ENCODE data around the gene GON4L.
A peak's percentile ranks its signal among the peaks of the same experiment; 100 is the strongest.
"Not testable (repeated sequence)": the region's sequence is repeated elsewhere in the genome, so short reads cannot be mapped to it uniquely, and the experiment has no call there.

GON4L gene

GRCh38 chr1:155877945-155878344 is 20.9 kb upstream of the GON4L start:
- no peak for DNase-seq (ENCODE audit: low spot score)

- no peak for DNase-seq (ENCODE audit: low spot score)
Observed at GRCh38 chr1:155873860-155874259, 16.8 kb upstream of the GON4L start.

DNA sequence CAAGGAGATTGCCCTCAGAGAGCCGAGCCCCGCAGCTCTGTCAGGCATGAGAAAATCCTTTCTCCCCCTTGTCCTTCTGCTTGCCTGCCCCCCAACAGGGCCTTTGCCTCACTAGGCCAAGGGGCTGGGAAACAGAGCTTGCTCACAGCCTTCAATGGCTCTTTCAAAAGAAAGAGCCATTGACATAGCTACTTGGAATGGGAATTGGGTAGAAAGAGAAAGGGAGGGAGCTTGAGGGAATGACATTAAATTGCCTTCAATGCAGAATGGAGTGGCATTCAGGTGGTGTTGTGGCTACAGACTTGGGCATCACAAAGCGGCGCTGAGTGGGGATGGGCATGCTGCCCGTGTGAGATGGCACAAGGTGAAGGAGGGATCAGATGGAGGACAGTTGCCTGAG is 15.5 kb upstream of the GON4L start:
- no peak for DNase-seq (ENCODE audit: low spot score)

DNA sequence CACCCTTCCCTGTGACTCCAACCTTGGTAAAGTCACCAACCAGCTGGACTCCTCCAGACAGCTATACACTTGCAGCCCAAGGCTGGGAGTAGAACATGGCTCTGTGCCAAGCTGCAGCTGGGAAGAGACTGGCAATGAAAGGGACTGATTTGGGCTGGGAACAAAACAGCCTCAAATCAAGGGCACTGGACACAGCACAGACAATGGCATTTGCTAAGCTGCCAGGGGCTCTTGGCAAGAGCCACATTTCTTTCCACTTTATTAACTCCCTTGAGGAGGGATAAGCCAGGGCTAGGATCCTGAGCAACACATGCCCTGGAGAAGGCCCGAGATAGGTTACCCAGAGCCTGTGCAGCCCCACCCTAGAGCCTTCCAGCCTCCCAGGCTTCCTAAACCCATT is 14.4 kb upstream of the GON4L start:
- DNase-seq (ENCODE audit: low spot score), result no peak

GRCh38 chr1:155867766-155868165 is 10.8 kb upstream of the GON4L start:
- DNase-seq (ENCODE audit: low spot score), result no peak

DNA sequence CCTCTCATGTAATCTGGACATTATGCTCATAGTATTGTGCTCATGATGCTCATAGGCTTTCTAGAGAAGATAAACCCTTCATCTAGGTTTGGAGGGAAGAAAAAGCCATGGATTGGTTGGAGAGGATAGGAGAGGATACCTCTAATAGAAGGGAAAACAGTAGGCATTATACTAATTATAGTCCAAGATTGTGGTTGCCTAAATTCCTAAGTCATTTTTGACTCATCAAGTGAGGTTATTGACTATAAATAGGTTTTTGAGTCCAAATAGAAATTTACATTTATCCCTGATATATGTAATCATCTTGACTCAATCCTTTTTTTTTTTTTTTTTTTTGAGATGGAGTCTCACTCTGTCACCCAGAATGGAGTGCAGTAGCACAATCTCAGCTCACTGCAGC is 7.4 kb upstream of the GON4L start:
- no peak for DNase-seq (ENCODE audit: low spot score)

GRCh38 chr1:155861896-155862295 is 4.9 kb upstream of the GON4L start:
- no peak for DNase-seq (ENCODE audit: low spot score)

DNA sequence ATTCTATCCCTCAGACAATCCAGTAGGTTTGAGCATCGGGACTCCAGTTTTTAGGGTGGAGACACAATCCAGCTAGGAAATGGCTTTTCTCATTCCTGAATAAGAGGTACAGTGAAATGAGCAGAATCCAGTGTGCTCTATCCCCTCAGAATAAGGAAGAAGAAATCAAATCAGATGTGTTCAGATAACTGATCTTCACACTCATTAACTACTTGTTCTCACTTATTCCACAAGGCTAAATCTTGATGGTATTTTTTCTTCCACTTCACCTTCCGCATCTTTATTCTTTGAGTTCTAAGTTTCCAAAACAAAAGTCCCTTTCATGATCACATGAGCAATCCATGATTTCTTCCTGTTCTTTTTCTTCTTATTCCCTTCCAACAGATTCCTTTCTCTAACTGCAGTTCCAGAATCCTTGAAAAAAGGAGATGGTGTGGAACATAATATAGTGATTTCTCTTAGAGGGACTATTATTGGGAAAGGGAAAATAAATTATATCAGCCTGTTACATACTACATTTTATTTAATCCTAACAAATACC is 4.0 kb upstream of the GON4L start:
- no peak for DNase-seq (ENCODE audit: low spot score)

DNA sequence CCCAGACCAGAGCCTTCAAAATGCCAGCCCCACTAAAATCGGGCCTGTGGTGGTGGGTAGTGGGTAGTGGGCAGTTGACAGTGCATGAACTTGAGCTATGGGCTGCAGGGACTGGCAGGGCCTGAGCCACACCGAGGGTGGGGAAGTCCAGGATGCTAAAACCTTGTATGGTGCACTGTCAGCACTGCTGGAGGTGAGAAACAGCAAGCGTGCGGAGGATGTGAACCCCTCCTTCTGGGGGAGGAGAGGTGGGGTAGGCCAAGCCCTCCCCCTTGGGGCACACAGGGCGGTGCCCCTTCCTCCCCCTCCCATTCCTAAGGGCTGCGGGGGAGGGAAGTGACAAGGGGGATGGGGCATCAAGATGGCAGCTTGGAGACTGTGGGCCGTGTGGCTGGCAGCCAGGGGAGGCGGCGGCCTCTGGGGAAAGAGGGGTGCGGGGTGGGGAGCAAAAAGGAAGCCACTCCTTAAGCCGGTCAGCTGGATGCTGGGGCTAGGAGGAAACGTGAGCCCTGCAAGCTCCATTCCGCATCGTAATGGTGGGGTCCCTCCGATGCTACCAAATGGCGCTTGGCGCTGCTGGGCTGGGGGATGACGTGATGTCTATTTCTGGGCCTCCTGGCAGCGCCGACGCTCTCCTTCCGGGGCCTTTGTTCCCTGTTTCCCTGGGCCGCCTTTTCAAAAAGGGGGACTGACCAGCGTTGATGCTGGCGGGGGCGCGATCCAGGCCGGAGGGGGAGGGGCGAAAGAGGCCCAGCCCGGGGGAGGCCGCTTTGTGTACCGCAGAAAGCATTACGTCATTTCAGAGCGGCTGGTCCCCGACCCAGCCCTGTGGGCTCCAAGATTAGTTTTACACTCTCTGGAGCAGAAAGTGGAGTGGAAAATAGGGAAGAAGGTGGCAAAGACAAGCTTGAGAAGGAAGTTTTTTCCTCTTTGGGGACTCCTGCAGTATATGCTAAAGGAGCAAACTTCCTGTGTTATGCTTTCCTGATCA is 3.2 kb upstream of the GON4L start:
- peak; percentile 88 for DNase-seq (ENCODE audit: low spot score)

GRCh38 chr1:155859234-155859829 is 2.3 kb upstream of the GON4L start, which contains the start of gene SYT11:
Gene SYT11, plus strand, starts transcription at chr1:155859567. Its CDS starts 195 bp downstream, at chr1:155859762.
- peak; percentile 100 for DNase-seq (ENCODE audit: low spot score)

- DNase-seq (ENCODE audit: low spot score), result no peak
Observed at GRCh38 chr1:155858800-155859233, 1.8 kb upstream of the GON4L start.

DNA sequence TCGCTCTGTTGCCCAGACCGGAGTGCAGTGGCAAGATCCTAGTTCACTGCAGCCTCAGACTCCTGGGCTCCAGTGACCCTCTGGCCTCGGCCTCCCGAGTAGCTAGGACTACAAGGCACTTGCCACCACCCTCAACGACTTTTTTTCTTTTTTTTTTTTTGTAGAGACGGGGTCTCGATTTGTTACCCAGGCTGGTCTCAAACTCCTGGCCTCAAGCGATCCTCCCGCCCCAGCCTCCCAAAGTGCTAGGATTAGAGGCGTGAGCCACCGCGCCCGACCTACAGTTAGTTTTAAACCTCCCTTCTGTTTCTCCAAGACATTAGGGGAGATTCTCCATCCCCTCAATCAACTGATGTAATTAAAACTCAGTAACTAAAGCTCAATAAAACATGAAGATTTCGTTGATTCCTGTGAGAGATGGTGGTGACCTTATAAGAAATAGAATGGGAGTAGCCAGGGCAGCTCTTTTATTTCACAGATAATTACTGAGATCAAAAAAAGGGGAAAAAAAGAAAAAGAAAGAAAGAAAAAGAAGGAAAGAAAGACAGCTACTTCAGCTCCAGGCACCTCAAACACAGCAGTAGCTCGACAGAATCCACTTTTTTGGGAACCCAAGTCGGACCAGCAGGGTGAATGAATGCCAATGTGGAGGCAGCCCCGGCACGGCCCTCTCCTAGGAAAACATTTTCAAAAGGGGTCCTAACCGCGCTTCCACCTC is 598 bp downstream of the GON4L start:
- DNase-seq (ENCODE audit: low spot score), result no peak

DNA sequence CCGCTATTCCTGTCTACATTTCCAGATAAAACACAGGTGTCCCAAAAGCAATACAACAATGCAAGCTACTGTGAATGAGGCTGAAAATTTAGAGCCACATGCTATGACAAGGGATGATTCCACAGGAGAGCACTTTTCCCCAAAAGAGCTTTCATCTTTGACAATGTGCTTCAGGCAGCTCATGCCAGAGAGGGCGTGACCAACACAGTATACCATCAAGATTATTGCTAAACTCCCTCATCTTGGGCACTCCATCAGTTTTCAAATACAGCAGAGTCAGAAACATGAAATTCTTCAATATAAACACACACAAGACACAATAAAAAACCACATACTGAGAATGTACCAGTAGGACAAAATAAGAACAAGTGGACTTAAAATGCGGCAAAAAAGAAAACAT is 6.7 kb downstream of the GON4L start:
- no peak for DNase-seq (ENCODE audit: low spot score)

- no peak for DNase-seq (ENCODE audit: low spot score)
Observed at GRCh38 chr1:155847823-155848529, 9.0 kb downstream of the GON4L start.

- no peak for DNase-seq (ENCODE audit: low spot score)
Observed at GRCh38 chr1:155844860-155845421, 12.1 kb downstream of the GON4L start.

DNA sequence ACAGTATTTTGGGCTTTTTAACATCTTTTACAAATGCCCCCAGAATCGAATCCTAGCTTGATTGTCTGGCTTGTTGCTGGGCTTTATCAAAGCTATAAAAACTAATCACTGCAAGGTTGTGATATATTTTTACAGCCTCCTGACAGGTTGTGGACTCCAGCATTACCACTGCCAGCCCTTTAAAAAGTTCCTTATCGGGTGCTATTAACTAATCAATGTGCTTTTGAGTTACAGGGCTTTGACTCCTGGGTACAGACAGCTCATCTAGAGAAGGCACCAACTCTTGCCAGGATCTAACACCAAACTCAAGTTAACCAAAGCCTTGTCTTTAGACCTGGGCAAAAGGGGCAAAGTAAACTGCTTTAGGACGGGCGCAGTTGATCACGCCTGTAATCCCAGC is 16.6 kb downstream of the GON4L start:
- no peak for DNase-seq (ENCODE audit: low spot score)

DNA sequence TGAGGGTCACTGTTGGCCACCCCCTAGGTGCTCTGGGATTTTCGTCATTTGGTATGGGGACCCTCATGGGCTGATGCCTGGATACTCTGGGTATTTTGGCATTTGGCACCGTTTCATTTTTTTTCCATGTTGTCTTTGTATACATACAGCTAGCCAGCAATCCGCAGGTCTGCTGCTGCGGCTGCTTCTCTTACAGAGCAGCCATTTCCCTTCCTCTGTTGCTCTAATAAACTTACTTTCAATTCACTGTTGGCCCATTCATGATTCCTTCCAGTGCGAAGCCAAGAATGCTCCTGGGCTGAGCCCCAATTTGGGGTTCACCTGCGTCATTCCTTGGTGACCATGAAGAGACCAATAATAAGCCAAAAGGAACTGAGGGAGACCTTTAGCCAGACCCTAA is 21.5 kb downstream of the GON4L start:
- no peak for DNase-seq (ENCODE audit: low spot score)

GRCh38 chr1:155834927-155835399 is 22.1 kb downstream of the GON4L start:
- DNase-seq (ENCODE audit: low spot score), result not testable (repeated sequence)

GRCh38 chr1:155834296-155834926 is 22.6 kb downstream of the GON4L start:
- peak; percentile 45 for DNase-seq (ENCODE audit: low spot score)

DNA sequence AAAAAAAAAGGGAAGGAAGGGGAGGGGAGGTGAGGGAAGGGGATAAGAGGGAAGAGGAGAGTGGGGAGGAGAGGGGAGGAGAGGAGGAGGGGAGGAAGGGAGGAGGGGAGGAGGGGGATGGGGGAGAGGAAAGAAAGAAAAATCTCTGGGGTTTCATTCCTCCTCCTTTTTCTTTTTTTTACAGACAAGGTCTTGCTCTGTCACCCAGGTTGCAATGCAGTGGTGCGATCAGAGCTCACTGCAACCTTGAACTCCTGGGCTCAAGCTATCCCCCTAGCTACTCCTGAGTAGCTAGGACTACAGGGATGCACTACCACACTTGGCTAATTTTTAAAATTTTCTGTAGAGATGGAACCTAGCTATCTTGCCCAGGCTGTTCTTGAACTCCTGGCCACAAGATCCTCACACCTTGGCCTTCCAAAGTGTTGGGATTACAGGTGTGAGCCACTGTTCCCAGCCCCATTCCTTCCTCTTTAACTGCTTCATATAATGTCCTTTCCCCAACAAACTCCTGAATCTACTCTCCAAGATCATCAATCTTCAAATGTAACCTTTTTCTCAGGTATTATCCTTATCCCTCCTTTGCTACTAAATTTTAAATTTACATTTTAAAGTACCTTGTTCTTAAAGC is 23.2 kb downstream of the GON4L start:
- no peak for DNase-seq (ENCODE audit: low spot score)

All from SK-N-DZ (cell line).